Activated naive CD4-positive, alpha-beta T cell (primary cell): Measurements from ENCODE around the gene CELA3B.
"Not testable (repeated sequence)": the region's sequence is repeated elsewhere in the genome, so short reads cannot be mapped to it uniquely, and the experiment has no call there.

Experiments
- DNase-seq, 4 experiments: peaks; one replicate each; lab custom pipeline; 2025; lab: John Stamatoyannopoulos, UW

Gene CELA3B

DNA sequence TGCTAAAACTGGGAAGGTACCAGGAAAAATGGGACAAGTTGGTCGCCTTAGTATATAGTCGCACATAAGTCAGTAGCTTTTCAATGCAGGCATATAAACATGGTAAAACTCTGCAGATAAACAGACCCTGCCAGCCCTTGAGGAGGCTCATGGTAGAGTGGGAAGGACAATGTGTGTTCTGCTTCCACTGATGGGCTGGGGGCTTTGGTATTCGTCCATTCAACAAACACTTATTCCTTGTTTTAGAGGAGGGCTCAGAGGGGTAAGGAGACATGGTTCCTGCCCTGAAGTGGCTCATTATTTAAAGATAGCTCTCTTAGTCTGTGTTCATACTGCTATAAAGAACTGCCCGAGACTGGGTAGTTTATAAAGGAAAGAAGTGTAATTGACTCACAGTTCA lies 35.9 kb downstream of the CELA3B start:
- not testable (repeated sequence) for DNase-seq

DNA sequence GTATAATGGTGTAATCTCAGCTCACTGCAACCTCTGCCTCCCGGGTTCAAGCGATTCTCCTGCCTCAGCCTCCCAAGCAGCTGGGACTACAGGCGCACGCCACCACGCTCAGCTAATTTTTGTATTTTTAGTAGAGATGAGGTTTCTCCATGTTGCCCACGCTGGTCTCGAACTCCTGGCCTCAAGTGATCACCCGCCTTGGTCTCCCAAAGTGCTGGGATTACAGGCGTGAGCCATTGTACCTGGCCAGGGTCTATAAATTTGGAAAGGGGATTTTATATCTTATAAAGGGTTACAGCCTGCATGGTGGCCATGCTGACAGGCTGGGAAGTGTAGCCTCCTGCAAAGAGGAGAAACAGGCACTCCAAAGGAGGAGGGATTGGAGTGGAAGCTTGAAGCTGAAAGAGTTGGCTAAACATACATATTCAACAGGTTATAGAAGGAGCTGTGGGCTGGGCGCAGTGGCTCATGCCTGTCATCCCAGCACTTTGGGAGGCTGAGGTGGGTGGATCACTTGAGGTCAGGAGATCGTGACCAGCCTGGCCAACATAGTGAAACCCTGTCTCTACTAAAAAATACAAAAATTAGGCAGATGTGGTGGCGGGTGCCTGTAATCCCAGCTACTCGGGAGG lies 37.9 kb downstream of the CELA3B start:
- not testable (repeated sequence) for DNase-seq

DNA sequence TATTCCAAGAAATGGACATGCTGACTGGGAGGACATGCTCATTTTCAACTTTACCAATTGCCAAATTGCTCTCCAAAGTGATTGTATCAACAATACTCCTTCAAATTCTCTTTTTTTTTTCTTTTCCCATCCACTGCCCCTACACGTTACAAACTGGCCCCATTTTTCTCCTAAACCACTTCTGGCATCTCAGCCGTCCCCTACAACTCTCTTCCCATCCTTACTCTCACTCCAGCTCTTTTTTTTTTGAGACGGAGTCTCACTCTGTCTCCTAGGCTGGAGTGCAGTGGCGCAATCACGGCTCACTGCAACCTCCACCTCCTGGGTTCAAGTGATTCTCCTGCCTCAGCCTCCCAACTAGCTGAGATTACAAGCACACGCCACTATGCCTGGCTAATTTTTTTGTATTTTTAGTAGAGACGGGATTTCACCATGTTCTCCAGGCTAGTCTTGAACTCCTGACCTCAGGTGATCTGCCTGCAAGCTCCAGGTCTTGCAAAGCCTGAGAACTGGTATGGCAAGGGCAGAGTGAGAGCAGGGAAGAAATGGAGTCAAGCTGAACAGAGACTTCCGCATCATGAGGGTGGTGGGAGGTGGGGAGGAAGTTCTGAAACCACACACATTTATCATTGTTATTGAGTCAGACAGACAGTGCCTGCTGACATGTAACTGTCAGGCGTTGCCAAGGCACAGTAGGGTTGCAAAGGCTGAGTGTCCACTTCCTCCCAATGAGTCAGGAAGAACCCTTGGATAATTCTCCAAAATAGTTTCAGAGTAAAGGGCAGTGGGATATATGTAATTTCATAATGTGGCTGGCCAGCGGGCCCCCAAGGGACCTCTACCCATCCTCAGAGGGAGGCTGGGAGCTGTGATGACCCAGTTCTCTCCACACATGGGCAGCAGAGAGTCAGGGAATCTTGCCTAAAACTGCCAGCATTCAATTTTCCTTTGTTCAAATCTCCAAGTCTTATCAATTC lies 42.0 kb downstream of the CELA3B start:
- peak in 2 of 4 experiments; percentile 37 to 41 for DNase-seq

DNA sequence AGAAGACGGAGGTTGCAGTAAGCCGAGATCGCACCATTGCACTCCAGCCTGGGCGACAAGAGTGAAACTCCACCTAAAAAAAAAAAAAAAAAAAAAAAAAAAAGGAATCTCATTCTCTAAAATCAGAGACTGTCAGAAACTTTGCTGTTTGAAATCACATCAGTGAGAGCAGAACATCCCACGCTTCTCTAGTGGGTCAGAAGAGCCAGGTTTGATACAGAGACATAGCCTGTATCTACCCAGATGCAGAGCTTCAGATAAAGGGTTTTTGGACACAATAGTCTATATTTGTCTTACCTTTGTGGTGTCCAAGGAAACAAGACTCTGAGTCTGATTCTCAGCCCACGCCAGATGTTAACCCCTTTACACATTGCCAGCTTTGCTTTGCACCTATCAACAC lies 44.2 kb downstream of the CELA3B start:
- no peak for DNase-seq

DNA sequence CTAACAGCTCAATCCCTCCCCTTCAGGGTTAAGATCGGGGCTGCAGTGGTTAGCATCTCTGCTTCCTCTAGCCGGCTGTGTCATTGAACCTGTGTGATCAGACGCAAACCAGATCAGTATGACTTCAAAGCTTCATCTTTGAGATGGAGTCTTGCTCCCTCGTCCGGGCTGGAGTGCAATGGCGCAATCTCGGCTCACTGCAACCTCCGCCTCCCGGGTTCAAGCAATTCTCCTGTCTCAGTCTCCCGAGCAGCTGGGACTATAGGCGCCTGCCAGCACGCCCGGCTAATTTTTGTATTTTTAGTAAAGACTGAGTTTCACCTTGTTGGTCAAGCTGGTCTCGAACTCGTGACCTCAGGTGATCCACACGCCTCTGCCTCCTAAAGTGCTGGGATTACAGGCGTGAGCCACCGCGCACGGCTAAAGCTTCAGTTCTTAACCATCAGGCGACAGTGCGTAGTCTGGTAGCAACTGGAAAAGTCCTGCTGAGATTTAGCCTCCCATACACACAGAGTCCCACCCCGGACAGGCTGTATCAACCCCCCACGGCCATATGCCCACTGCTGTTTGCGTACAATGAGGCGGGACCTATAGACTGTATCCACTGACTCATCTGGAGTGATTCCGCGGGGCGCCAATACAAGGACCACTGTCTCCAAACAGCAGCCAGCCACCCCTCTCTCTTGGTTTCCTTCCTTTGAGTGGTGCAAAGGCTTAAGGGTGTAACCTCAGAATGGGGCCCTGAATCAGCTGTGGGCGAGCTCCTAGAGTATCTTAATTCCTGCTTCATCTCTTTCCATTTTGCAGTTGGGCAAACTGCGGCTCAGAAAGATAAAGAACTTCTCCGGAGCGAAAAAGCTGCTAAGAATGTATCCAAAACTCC lies 47.9 kb downstream of the CELA3B start:
- DNase-seq = peak in 3 of 4 experiments; percentile 27 to 64 (median 61)

DNA sequence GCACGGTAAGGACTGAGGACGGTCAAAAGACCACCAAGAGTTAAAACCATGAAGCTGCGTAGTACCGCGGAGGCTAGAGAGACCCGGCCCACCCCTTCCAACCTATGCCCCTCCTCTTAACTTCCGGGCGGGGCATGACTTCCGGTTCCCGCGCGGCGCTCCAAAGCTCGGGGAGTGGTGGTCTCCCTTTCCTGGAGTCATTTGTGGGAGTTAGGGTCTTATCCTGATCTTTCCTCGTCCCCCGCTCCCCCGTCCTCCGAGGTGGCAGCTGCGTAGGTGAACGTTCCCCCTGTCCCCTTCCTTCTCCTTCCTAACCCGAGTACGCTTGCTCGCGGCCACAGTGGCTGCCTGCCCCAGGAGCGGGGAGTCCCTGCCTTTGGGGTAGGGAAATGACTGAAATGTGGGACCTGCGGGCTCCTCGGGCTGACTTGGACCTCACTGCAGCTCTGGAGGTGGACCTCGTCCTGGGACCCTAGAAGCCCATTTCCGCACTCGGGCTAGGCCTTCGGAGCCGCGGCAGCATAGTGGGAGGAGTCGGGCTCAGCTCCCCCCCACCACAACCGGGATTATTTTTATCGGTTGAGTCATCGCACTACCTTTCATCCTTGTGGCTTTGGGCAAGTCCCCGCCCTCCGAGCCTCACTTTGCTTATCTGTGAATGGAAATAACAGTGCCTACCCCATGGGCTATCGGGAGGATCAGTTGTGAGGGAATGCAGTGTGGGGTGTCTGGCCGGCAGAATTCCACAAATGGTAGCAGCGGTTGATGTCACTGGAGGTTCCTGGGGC lies 48.7 kb downstream of the CELA3B start:
- peak; percentile 74 to 83 (median 82) for DNase-seq

DNA sequence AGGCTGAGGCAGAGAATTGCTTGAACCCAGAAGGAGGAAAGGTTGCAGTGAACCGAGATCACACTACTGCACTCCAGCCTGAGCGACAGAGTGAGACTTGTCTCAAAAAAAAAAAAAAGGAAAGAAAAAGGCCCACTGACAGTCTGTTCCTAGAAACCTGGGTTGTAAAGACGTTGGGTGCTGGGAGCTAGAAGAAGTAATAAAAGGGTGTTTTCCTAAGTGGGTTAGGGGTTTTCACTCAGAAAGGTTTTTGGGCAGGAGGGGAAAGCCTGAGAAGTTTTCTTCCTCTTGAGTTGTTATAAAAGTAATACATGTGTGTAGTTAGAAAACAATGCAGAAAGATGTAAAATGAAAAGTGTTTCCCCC lies 50.1 kb downstream of the CELA3B start:
- DNase-seq = no peak

DNA sequence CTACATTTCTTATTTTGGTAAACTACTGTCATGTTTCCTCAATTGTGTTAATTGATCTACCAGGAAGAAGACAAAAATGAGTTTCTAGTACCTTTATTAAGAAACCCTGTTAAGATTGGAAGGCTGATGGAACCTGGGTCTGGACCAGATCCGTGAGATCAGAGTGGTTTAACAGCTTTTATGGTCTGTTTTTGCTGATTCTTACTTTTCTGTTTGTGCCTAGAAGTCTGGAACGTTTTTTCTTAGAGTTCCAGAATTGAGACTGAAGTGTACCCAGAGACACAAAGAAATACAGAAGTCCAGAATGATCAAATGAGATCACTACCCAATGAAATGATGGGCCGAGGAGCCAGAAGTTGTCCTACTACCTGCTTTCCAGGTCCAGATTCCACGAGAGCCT lies 53.2 kb downstream of the CELA3B start:
- no peak for DNase-seq

DNA sequence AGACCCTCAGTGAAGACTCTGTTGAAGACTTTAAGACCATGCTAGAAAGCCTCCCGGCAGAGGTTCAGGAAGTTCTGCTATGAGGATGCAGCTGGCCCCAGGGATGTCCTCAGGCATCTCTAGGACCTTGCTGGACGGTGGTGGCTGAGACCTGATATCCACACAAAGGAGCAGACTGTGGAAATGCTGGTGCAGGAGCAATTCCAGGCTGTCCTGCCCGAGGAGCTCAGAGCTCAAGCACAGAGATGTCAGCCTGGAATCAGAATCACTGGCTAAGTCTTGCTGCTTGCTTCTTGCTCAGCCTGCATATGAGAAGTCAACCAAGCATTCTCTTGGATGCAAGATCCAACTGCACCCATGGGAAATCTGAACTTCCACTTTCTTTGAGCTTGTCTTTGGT lies 53.7 kb downstream of the CELA3B start:
- DNase-seq = no peak

DNA sequence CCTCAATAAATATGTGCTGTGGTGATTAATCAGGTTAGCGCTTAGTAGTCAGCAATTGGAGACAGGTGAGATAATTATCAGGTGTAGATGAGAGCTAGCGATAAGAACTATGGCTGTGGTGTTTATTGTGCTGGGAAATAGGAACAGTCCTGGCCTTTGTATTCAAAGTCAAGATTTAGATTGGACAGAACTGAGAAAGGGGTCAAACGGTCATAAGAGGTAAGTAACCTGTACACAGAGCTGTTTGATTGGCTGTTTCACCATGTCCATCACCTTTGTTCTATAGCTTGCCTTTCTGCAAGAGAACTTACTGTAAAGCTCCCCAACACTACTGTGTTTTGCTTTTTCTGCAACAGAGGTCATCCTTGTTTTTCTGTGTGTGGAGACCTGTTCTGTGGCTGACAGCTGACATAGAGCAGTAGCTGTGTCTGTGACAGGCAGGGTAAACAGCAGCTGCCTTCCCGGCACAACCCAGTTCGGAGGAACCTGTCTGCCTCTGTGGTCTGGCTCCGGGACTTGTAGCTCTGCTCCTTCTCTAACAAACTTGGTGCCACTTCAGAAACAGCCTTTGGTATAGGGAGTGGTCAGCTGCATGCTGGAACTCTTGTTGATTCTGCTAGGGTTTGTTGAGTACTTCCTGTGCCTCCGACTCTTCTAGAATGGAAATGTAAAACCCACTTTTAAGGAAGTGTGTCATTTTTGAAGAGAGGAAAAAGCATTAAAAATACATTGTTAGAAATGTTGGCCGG lies 54.6 kb downstream of the CELA3B start:
- peak in 2 of 4 experiments; percentile 41 to 48 for DNase-seq

DNA sequence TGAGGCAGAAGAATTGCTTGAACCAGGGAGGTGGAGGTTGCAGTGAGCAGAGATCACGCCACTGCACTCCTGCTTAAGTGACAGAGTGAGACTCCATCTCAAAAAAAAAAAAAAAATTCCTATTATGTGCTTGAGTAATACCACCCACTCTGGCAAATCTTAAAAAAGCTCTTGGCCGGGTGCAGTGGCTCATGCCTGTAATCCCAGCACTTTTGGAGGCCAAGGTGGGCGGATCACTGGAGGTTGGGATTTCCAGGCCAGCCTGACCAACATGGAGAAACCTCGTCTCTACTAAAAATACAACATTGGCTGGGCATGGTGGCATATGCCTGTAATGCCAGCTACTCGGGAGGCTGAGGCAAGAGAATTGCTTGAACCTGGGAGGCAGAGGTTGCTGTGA lies 58.0 kb downstream of the CELA3B start:
- not testable (repeated sequence) for DNase-seq

DNA sequence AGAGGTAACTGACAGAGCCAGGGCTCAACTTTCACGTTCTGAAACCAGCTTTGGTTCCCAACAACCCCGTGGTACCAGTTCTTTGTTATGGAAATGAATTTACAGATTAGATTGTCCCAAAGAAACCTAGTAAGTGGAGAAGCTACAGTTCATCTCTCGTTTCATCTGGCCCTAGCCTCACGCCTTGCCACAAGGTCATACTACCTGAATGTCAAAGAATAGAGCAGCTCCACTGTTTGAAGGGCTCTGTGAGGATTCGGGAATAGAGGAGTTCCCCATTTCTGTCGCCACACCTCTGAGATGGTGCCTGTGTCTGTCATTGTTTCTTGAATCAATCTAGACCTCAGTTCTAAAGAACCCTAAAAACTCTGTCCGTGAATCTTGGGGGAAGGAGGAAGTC lies 60.7 kb downstream of the CELA3B start:
- DNase-seq = no peak

DNA sequence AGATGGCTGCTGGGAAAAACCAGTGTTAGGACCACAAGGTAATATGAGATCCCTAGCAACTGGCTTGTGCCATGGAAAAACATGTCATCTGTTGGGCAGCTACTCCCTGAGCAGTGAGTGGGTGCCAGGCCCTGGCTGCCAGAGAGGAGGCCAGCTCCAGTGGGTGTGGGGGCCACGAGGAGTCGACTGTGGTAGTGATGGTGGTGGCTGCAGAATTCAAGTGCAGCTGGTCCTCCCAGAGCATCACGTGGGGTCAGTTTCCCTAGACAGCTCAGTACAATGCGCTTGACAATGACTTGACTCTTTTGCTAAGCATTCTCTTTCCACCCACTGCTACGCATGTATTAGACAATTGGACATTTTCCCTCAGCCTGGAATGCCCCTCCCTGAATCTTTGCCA lies 61.2 kb downstream of the CELA3B start:
- DNase-seq = no peak
